Measurements from ENCODE around the gene PTTG1.

Gene PTTG1

GRCh38 chr5:160473681-160474080 lies 52.0 kb downstream of the PTTG1 start:
- no peak for DNase-seq (ENCODE audit: low read depth)

- DNase-seq (ENCODE audit: low read depth), result no peak
These were observed 52.4 kb downstream of the PTTG1 start for GRCh38 chr5:160474084-160474483.

- no peak for DNase-seq (ENCODE audit: low read depth)
These were observed 54.3 kb downstream of the PTTG1 start for GRCh38 chr5:160475864-160476438.

- DNase-seq (ENCODE audit: low read depth), result no peak
These were observed 55.8 kb downstream of the PTTG1 start for GRCh38 chr5:160477266-160477970.

GRCh38 chr5:160478163-160478562 lies 56.5 kb downstream of the PTTG1 start:
- no peak for DNase-seq (ENCODE audit: low read depth)

All from stimulated activated CD8-positive, alpha-beta memory T cell treated with anti-CD3 and anti-CD28 coated beads, Interleukin-12 subunit alpha, Interleukin-12 subunit beta, amount 100 ng/mL, for 4 hours (primary cell).